ENCODE data around the gene MANSC1.

Gene MANSC1

GRCh38 chr12:12349711-12350665 lies at the start of gene MANSC1 (continued):
- TF ChIP-seq TCF7L2 (IDR thresholded peaks at IDR 0.05; ENCODE audit: borderline replicate concordance, low read depth, low read length) (no peak), GLI2 (tag by site-specific recombination; IDR thresholded peaks at IDR 0.05; ENCODE audit: borderline replicate concordance, low read depth) (no peak), RBAK (tag by site-specific recombination; IDR thresholded peaks at IDR 0.05) (no peak), ATF2 (tag by site-specific recombination; IDR thresholded peaks at IDR 0.05; ENCODE audit: low read depth) (no peak), PRDM2 (tag by site-specific recombination; IDR thresholded peaks at IDR 0.05; ENCODE audit: borderline replicate concordance) (no peak; the same call in 1 of the 2 replicates), ZNF514 (tag by site-specific recombination; IDR thresholded peaks at IDR 0.05) (no peak), ZSCAN5A (tag by site-specific recombination; IDR thresholded peaks at IDR 0.05) (peak; percentile 88), ZBTB1 (tag by site-specific recombination; IDR thresholded peaks at IDR 0.05) (peak; percentile 93), ZBTB7A (tag by site-specific recombination; IDR thresholded peaks at IDR 0.05; ENCODE audit: low read depth) (peak; percentile 92), ZNF266 (tag by site-specific recombination; IDR thresholded peaks at IDR 0.05; ENCODE audit: low read depth) (no peak), ZNF248 (tag by site-specific recombination; IDR thresholded peaks at IDR 0.05) (no peak), ZNF362 (tag by site-specific recombination; IDR thresholded peaks at IDR 0.05) (no peak), ZNF23 (tag by site-specific recombination; IDR thresholded peaks at IDR 0.05; ENCODE audit: borderline replicate concordance) (no peak), KLF1 (tag by site-specific recombination; IDR thresholded peaks at IDR 0.05) (0 out of 2 replicates have a peak, but pooled peaks have one; percentile 30), ZNF239 (tag by site-specific recombination; IDR thresholded peaks at IDR 0.05) (no peak), ZNF2 (tag by site-specific recombination; IDR thresholded peaks at IDR 0.05) (no peak; the same call in 1 of the 2 replicates), ZNF175 (tag by site-specific recombination; IDR thresholded peaks at IDR 0.05) (no peak), ZNF19 (tag by site-specific recombination; IDR thresholded peaks at IDR 0.05; ENCODE audit: low read depth) (no peak), SP7 (tag by site-specific recombination; IDR thresholded peaks at IDR 0.05) (peak; percentile 73), ZNF610 (tag by site-specific recombination; IDR thresholded peaks at IDR 0.05; ENCODE audit: borderline replicate concordance) (no peak), ZNF26 (tag by site-specific recombination; IDR thresholded peaks at IDR 0.05) (no peak), ZSCAN23 (tag by site-specific recombination; IDR thresholded peaks at IDR 0.05) (no peak), HOXA7 (CRISPR knock-in tag; IDR thresholded peaks at IDR 0.05; ENCODE audit: borderline replicate concordance) (no peak), ZBTB10 (tag by site-specific recombination; IDR thresholded peaks at IDR 0.05) (peak; percentile 68), SCRT1 (tag by site-specific recombination; IDR thresholded peaks at IDR 0.05; ENCODE audit: borderline replicate concordance) (no peak)

Data from HEK293 (cell line).